Measurements from ENCODE around the gene DNAH8. TPM values are rescaled to one million over a fixed set of nuclear protein-coding genes. Genes with fewer than 3 reads are reported as not detected.

Gene DNAH8
- total and polyA plus RNA-seq, 11 donors = 0.02 to 0.50 (median 0.02) TPM; not detected in 8

DNA sequence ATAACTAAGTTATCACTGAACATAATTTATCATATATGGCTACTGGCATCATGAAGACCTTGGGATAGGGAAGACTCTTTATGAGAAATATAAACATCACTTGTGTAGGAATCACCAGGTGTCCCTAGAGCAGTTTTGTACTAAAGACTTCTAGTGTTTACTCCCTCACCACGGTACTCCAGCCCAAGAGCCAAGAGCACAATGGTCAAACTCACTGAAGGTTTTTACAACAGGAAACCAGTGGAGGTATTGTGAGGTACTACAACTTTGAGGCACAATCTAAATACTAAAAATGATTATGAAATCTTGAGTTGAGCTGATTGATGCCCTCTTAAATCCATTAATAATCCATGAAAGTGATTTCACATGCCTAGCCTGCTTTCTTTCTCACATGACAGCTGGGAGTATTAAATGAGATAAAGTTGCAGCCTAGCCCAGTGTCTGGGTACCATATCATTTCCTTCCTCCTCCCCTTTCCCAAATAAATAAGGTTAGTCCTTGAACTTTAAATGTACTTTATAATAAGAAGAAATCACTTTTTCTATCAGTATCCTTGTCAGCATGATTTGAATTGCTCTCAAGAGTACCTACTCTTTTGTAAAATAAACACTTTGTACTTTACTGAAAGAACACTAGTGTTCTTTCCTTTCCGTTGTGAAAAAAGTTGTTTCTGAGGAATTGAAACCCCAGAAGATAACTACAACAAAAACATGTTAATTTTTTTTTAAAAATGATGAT lies 38.7 kb upstream of the DNAH8 start:
- H3K9me3 ChIP-seq = no peaks in the 10 kb centered on the region
- no peak for TF ChIP-seq POLR2A (IDR thresholded peaks at IDR 0.05)
- TF ChIP-seq, protein P1, sequence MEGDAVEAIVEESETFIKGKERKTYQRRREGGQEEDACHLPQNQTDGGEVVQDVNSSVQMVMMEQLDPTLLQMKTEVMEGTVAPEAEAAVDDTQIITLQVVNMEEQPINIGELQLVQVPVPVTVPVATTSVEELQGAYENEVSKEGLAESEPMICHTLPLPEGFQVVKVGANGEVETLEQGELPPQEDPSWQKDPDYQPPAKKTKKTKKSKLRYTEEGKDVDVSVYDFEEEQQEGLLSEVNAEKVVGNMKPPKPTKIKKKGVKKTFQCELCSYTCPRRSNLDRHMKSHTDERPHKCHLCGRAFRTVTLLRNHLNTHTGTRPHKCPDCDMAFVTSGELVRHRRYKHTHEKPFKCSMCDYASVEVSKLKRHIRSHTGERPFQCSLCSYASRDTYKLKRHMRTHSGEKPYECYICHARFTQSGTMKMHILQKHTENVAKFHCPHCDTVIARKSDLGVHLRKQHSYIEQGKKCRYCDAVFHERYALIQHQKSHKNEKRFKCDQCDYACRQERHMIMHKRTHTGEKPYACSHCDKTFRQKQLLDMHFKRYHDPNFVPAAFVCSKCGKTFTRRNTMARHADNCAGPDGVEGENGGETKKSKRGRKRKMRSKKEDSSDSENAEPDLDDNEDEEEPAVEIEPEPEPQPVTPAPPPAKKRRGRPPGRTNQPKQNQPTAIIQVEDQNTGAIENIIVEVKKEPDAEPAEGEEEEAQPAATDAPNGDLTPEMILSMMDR (IDR thresholded peaks at IDR 0.05) = no peak
- DNase-seq = no peak
- H3K4me3 ChIP-seq = no peak overlapping the region
- WGBS, 4 donors = 77 to 82% (median 80%) methylated on average over 2 of the region's 2 CpGs
- peaks cover 0 to 68% (median 41%) of the 10 kb centered on the region in 9 donors for H3K36me3 ChIP-seq
- no peak for ATAC-seq
- peaks cover 0 to 6% (median 0%) of the 10 kb centered on the region in 12 donors for H3K4me1 ChIP-seq
- no peak overlapping the region for H3K27ac ChIP-seq
- intact Hi-C loops (cut with DNase I) = loop anchor here in 1 of 10 donors (10.0 kb wide), 1 partner anchor 182 kb away; no protein-coding TSS in a partner anchor
- no peaks in the 10 kb centered on the region for H3K27me3 ChIP-seq

DNA sequence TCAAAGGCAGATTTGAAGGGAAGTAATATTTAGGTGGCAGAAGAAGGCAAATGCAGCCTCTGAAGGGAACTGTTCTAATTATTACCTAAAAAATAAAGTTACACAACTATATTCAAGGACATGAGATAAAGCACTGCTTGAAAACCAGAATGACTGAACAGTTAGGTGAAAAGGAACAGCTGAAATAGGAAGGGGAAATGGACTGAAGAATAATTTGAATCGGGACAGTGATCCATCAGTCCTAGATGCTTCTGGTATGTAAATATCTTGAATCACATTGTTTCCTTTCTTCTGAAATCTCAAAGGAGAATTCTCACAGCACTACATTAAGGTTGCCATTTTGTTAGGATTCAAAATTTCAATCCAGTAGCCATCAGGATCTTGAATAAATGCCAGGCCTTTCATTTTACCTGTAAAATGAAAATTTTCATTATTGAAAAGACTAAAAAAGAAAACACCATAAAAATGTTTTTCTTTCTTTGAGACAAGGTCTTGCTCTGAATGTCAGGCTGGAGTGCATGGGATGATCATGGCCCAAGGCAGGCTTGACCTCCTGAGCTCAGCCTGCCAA lies 38.1 kb upstream of the DNAH8 start:
- peaks cover 0 to 75% (median 47%) of the 10 kb centered on the region in 9 donors for H3K36me3 ChIP-seq
- 61 to 79% (median 66%) methylated on average over 1 of the region's 1 CpG for WGBS, 4 donors
- intact Hi-C loops (cut with DNase I) = loop anchor here in 1 of 10 donors (10.0 kb wide), 1 partner anchor 182 kb away; no protein-coding TSS in a partner anchor
- no peak for DNase-seq
- TF ChIP-seq, protein P1 (IDR thresholded peaks at IDR 0.05) = no peak
- no peak for TF ChIP-seq POLR2A (IDR thresholded peaks at IDR 0.05)
- H3K9me3 ChIP-seq = no peaks in the 10 kb centered on the region
- no peak overlapping the region for H3K27ac ChIP-seq
- no peak overlapping the region for H3K4me3 ChIP-seq
- no peak for ATAC-seq
- no peaks in the 10 kb centered on the region for H3K27me3 ChIP-seq
- H3K4me1 ChIP-seq = peaks cover 0 to 6% (median 0%) of the 10 kb centered on the region in 12 donors

DNA sequence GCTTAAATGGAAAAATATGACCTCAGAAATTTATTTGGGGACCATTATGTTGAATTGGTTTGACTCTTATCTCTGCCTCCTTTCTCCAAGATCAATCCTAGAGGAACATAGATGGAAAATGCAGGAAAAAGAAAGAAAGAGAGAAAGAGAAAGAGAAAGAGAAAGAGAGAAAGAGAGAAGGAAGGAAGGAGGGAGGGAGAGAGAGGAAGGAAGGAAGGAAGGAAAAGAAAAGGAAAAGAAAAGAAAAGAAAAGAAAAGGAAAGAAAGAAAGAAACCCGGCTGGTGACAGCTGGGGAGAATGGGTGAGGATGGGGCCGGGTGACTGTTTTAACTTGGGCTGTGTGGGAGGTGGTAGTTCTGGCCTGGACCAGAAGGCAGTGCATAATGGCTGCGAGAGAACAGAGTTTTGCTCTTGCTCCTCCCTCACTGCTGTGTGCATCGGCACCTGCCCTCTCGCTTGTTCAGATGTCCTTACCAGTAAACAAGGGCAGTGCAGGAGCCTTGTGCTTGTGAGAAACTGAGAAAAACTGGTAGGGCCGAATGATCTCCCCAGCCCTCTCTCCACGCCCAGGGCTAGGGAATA lies 36.8 kb upstream of the DNAH8 start:
- DNase-seq (no peak), ATAC-seq (no peak)
- Histone ChIP-seq H3K27ac (no peak overlapping the region), H3K27me3 (no peaks in the 10 kb centered on the region), H3K4me1 (peaks cover 0 to 6% (median 0%) of the 10 kb centered on the region in 12 donors), H3K4me3 (no peak overlapping the region), H3K9me3 (no peaks in the 10 kb centered on the region), H3K36me3 (peaks cover 0 to 87% (median 56%) of the 10 kb centered on the region in 9 donors)
- intact Hi-C loops (cut with DNase I) = loop anchor here in 1 of 10 donors (10.0 kb wide), 1 partner anchor 183 kb away; no protein-coding TSS in a partner anchor
- TF ChIP-seq, protein P1 (IDR thresholded peaks at IDR 0.05) = no peak
- no peak for TF ChIP-seq POLR2A (IDR thresholded peaks at IDR 0.05)
- WGBS, 4 donors = 68 to 86% (median 82%) methylated on average over 7 of the region's 7 CpGs

DNA sequence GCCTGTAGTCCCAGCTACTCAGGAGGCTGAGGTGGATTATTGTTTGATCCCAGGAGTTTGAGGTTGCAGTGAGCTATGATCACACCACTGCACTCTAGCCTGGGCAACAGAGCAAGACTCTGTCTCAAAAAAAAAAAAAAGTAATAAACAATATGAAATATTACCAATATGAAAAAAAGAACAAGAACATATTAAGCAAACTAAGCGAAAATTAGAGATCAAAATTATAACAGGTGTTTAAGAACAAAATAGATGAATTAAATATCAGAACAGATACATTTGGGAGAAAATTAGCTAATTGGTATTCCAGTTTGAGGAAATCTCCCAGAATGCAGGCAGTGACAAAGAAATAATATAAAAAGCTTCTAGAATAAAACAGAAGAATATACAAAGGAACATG lies 35.4 kb upstream of the DNAH8 start:
- intact Hi-C loops (cut with DNase I) = loop anchor here in 1 of 10 donors (10.0 kb wide), 1 partner anchor 185 kb away; no protein-coding TSS in a partner anchor
- Histone ChIP-seq H3K27me3 (no peaks in the 10 kb centered on the region), H3K9me3 (no peaks in the 10 kb centered on the region), H3K27ac (no peak overlapping the region), H3K36me3 (peaks cover 0 to 99% (median 67%) of the 10 kb centered on the region in 9 donors), H3K4me3 (no peak overlapping the region), H3K4me1 (peaks cover 0 to 4% (median 0%) of the 10 kb centered on the region in 12 donors)
- TF ChIP-seq POLR2A (IDR thresholded peaks at IDR 0.05) = no peak
- TF ChIP-seq, protein P1 (IDR thresholded peaks at IDR 0.05) = no peak
- ATAC-seq (no peak), DNase-seq (no peak)
- 90 to 99% (median 97%) methylated on average over 1 of the region's 1 CpG for WGBS, 4 donors
